PC-9 (cell line): Measurements from ENCODE around the gene MEIS2.

Source experiments
- EZH2 ChIP-seq: fragments of 200-600 bp; sonication (generic); IDR thresholded peaks from 2 replicates; pipeline ENCODE4 v1.8.0; 2017; ENCODE audit warnings: antibody characterized with exemption, low read depth
- TF ChIP-seq, protein P1 (sequence below): fragments of 200-600 bp; sonication (generic); conservative IDR thresholded peaks from 2 replicates; pipeline ENCODE4 v1.6.1; 2017; ENCODE audit warnings: mixed run types, antibody characterized with exemption, mild to moderate bottlenecking, moderate library complexity

GRCh38 chr15:36884518-36884875, 215.9 kb downstream of the MEIS2 start:
- TF ChIP-seq, protein P1, sequence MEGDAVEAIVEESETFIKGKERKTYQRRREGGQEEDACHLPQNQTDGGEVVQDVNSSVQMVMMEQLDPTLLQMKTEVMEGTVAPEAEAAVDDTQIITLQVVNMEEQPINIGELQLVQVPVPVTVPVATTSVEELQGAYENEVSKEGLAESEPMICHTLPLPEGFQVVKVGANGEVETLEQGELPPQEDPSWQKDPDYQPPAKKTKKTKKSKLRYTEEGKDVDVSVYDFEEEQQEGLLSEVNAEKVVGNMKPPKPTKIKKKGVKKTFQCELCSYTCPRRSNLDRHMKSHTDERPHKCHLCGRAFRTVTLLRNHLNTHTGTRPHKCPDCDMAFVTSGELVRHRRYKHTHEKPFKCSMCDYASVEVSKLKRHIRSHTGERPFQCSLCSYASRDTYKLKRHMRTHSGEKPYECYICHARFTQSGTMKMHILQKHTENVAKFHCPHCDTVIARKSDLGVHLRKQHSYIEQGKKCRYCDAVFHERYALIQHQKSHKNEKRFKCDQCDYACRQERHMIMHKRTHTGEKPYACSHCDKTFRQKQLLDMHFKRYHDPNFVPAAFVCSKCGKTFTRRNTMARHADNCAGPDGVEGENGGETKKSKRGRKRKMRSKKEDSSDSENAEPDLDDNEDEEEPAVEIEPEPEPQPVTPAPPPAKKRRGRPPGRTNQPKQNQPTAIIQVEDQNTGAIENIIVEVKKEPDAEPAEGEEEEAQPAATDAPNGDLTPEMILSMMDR: no peak
- no peak for TF ChIP-seq EZH2
